AG04450 (cell line): ENCODE measurements around the gene BTAF1. TPM values are rescaled to one million over a fixed set of nuclear protein-coding genes. Genes with fewer than 3 reads are reported as not detected.

ENCODE experiments used
- CTCF ChIA-PET: fragments of 300-600, 350-600 bp; formaldehyde crosslinking; extraction: SDS; loops from one replicate; lab custom pipeline; 2022; ENCODE audit warnings: antibody characterized with exemption, inconsistent platforms; lab: Charles Lee
- POLR2A ChIA-PET: fragments of 350-600 bp; formaldehyde crosslinking; extraction: SDS; loops from one replicate; lab custom pipeline; 2021; ENCODE audit warnings: antibody characterized with exemption, inconsistent platforms; lab: Yijun Ruan, JAX
- DNase-seq: peaks from one replicate; pipeline ENCODE4 v3.0.0-alpha.2; 2011; ENCODE audit warnings: low read depth, low spot score
- H3K27ac ChIP-seq: one replicate; pipeline ENCODE4 v1.5.1; 2012; ENCODE audit warnings: low read depth, low read length, control low read depth
- H3K27me3 ChIP-seq: one replicate; pipeline ENCODE4 v1.6.0; 2012; ENCODE audit warnings: low read length; ENCODE audit not compliant: control insufficient read depth, insufficient read depth
- H3K4me3 ChIP-seq: 2 replicates; pipeline ENCODE4 v1.5.1; 2011; ENCODE audit warnings: mild to moderate bottlenecking, low read depth, low read length, control low read depth
- H3K9me3 ChIP-seq: 2 replicates; pipeline ENCODE4 v1.5.1; 2012; ENCODE audit warnings: low read length; ENCODE audit not compliant: control insufficient read depth, insufficient read depth
- CTCF ChIP-seq: IDR thresholded peaks from 2 replicates; pipeline ENCODE4 v1.5.1; 2011; ENCODE audit warnings: low read depth, low read length, control low read depth, inconsistent platforms
- polyA plus RNA-seq: library from polyadenylated mRNA; depleted of rRNA; stranded (reverse); fragments of >200 nt; gene quantifications from 2 replicates; pipeline ENCODE4 v1.2.3, GENCODE V29; 2011

The BTAF1 gene
- polyA plus RNA-seq, 1 experiment = 35.0 TPM

- CTCF ChIA-PET = interaction anchor here (1.1 to 1.5 kb wide), 3 partner anchors 22 to 610 kb away, joined by 4 to 6 read pairs (median 4); no protein-coding TSS in a partner anchor
- H3K27ac ChIP-seq = no peak overlapping the region
- peak; percentile 20; the same call in 1 of the 2 replicates for TF ChIP-seq CTCF
- no peaks in the 10 kb centered on the region for H3K9me3 ChIP-seq
- no peaks in the 10 kb centered on the region for H3K27me3 ChIP-seq
- peak overlapping the region; percentile 72 for H3K4me3 ChIP-seq
- POLR2A ChIA-PET = interaction anchor here (1.3 to 2.4 kb wide), 3 partner anchors 15 to 110 kb away, joined by 3 to 10 read pairs (median 3); partner anchors contain the start of genes BTAF1 and TNKS2
- no peak for DNase-seq
Observed at GRCh38 chr10:91908337-91909116, 15.0 kb upstream of the BTAF1 start.

- H3K4me3 ChIP-seq = peak within 1 kb of the TSS; percentile 72
- H3K27me3 ChIP-seq = no peaks in the 10 kb centered on the region
- TF ChIP-seq CTCF = no peak
- DNase-seq = no peak
- ChIA-PET CTCF (no interaction called here), POLR2A (interaction anchor here (1.3 to 2.4 kb wide), 2 partner anchors 14 to 111 kb away, joined by 3 to 10 read pairs; partner anchors contain the start of genes BTAF1 and TNKS2)
- no peak within 1 kb of the TSS for H3K27ac ChIP-seq
- H3K9me3 ChIP-seq = no peaks in the 10 kb centered on the region
Observed at GRCh38 chr10:91909117-91909677, 14.4 kb upstream of the BTAF1 start, which contains the start of gene FGFBP3. Gene FGFBP3 (minus strand): TSS chr10:91909486. CDS start chr10:91908969, 517 bp downstream.

GRCh38 chr10:91910467-91910866, 13.1 kb upstream of the BTAF1 start:
- no peaks in the 10 kb centered on the region for H3K9me3 ChIP-seq
- ChIA-PET POLR2A (no interaction called here), CTCF (interaction anchor here (0.6 to 1.2 kb wide), 4 partner anchors 152 to 904 kb away, joined by 3 to 4 read pairs (median 4); no protein-coding TSS in a partner anchor)
- no peak overlapping the region for H3K27ac ChIP-seq
- no peak overlapping the region for H3K4me3 ChIP-seq
- no peak for DNase-seq
- H3K27me3 ChIP-seq = peaks cover 6% of the 10 kb centered on the region
- no peak for TF ChIP-seq CTCF

GRCh38 chr10:91919651-91920050, 3.9 kb upstream of the BTAF1 start:
- ChIA-PET POLR2A (interaction anchor here (0.6 kb wide), 3 partner anchors 21 to 756 kb away, joined by 3 to 5 read pairs (median 4); no protein-coding TSS in a partner anchor), CTCF (interaction anchor here (0.6 to 1.1 kb wide), 2 partner anchors 621 to 1324 kb away, joined by 3 to 4 read pairs; no protein-coding TSS in a partner anchor)
- no peak overlapping the region for H3K27ac ChIP-seq
- H3K9me3 ChIP-seq = peaks cover 11% of the 10 kb centered on the region
- H3K27me3 ChIP-seq = peaks cover 3% of the 10 kb centered on the region
- H3K4me3 ChIP-seq = no peak overlapping the region
- DNase-seq = no peak
- no peak for TF ChIP-seq CTCF
